Chondrocyte (in vitro differentiated cells): ENCODE data around the gene RNPS1. TPM values are rescaled to one million over a fixed set of nuclear protein-coding genes. Genes with fewer than 3 reads are reported as not detected.
A peak's percentile ranks its signal among the peaks of the same experiment; 100 is the strongest.
"Not testable (repeated sequence)": the region's sequence is repeated elsewhere in the genome, so short reads cannot be mapped to it uniquely, and the experiment has no call there.

ENCODE experiments used
- DNase-seq: peaks from one replicate; pipeline ENCODE4 v3.0.0; 2021; ENCODE audit warnings: mixed read lengths, low spot score
- H3K27ac Mint-ChIP-seq: one replicate; pipeline ENCODE4 v1.8.0; 2021; ENCODE audit warnings: mild to moderate bottlenecking, moderate library complexity, mixed read lengths; ENCODE audit not compliant: unreplicated experiment
- H3K27me3 Mint-ChIP-seq: 2 replicates; pipeline ENCODE4 v1.8.0; 2021; ENCODE audit warnings: low read depth, mixed read lengths
- H3K36me3 Mint-ChIP-seq: 2 replicates; pipeline ENCODE4 v1.8.0; 2021; ENCODE audit warnings: low read depth, mixed read lengths
- H3K4me1 Mint-ChIP-seq: 2 replicates; pipeline ENCODE4 v1.8.0; 2021; ENCODE audit warnings: low read depth, mild to moderate bottlenecking, mixed read lengths
- H3K4me3 Mint-ChIP-seq: one replicate; pipeline ENCODE4 v1.8.0; 2021; ENCODE audit warnings: mild to moderate bottlenecking, moderate library complexity, mixed read lengths; ENCODE audit not compliant: unreplicated experiment
- H3K9me3 Mint-ChIP-seq: 2 replicates; pipeline ENCODE4 v1.8.0; 2021; ENCODE audit warnings: low read depth, mixed read lengths
- CTCF ChIP-seq: fragments of 200-600 bp; sonication (generic); IDR thresholded peaks from 2 replicates; pipeline ENCODE4 v1.5.0; 2021; ENCODE audit warnings: antibody characterized with exemption, mild to moderate bottlenecking, moderate library complexity
- total RNA-seq: library from RNA; stranded (reverse); gene quantifications from 3 replicates; pipeline ENCODE4 v1.2.1, GENCODE V29; 2021

RNPS1 gene
- total RNA-seq, 1 donor from 2014 or later: 109 TPM

DNA sequence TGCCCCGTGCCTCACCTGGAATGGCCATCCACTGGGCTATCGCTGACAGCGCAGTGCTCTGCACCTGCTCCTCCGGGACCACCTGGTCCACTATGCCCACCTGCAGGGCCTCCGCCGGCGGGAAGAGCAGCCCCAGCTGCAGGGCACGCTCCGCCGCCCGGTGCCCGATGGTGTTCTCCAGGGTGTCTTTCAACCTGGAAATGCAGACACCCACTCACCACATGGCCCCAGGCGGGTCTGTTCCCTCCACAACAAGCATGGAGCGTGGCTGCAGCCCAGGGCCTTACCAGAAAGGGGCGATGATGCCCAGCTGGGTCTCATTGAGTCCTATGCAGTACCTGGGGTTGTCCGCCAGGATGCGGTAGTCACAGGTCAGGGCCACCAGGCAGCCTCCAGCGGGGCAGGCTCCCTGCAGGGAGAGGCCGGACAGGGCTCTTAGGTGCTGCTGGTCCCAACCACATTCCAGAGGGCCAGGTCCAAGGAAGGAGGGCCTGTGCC, 24.8 kb downstream of the RNPS1 start:
- peaks cover 5% of the 10 kb centered on the region for H3K36me3 Mint-ChIP-seq
- TF ChIP-seq CTCF: no peak
- H3K9me3 Mint-ChIP-seq: no peaks in the 10 kb centered on the region
- no peaks in the 10 kb centered on the region for H3K4me1 Mint-ChIP-seq
- peak; percentile 92 for DNase-seq
- no peak overlapping the region for H3K4me3 Mint-ChIP-seq
- no peak overlapping the region for H3K27ac Mint-ChIP-seq
- no peaks in the 10 kb centered on the region for H3K27me3 Mint-ChIP-seq

GRCh38 chr16:2242598-2242997, 25.3 kb downstream of the RNPS1 start:
- H3K9me3 Mint-ChIP-seq: no peaks in the 10 kb centered on the region
- no peaks in the 10 kb centered on the region for H3K27me3 Mint-ChIP-seq
- no peak overlapping the region for H3K4me3 Mint-ChIP-seq
- H3K4me1 Mint-ChIP-seq: no peaks in the 10 kb centered on the region
- peaks cover 5% of the 10 kb centered on the region for H3K36me3 Mint-ChIP-seq
- DNase-seq: no peak
- TF ChIP-seq CTCF: no peak
- H3K27ac Mint-ChIP-seq: no peak overlapping the region

- not testable (repeated sequence) for H3K27me3 Mint-ChIP-seq, H3K4me1 Mint-ChIP-seq, H3K27ac Mint-ChIP-seq, H3K4me3 Mint-ChIP-seq, H3K9me3 Mint-ChIP-seq, DNase-seq, H3K36me3 Mint-ChIP-seq
Observed at GRCh38 chr16:2240331-2240730, 27.6 kb downstream of the RNPS1 start.

- Mint-ChIP-seq H3K9me3 (no peaks in the 10 kb centered on the region), H3K27ac (no peak overlapping the region), H3K36me3 (peaks cover 5% of the 10 kb centered on the region), H3K4me1 (no peaks in the 10 kb centered on the region), H3K4me3 (no peak overlapping the region), H3K27me3 (no peaks in the 10 kb centered on the region)
- DNase-seq: no peak
- no peak for TF ChIP-seq CTCF
Observed at GRCh38 chr16:2238838-2239675, 28.9 kb downstream of the RNPS1 start.

DNA sequence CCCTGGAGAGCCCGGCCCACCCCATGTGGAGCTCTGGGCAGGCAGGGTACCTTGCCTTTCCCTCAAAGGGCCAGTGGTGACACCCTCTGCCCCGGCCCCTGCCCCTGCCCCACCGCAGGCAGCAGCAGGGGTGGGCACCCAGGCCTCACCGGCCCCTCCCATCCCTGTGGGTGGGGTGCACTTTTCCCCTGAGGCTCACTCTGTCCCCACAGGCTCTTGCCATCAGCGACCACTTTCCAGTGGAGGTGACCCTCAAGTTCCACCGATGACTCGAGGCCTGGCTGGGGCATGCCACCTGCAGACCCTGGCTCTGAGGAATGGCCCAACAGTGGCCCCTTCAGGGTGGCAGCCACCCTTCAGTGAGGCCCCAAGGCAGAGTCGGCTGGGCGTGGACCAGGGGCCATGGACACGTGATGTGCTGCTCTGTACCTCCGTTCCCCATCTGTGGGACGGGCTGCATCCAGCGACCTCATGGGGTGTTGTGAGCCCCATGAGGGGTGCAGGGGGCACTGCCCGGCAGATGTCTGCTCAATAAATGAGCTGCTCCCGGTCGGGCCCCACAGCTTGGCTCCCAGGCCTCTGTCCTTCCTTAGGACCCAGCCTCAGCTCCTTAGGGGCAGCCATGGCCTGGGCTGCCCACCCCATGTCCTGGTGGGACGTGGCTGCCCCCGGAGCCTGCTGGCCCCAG, 29.6 kb downstream of the RNPS1 start:
- peaks cover 8% of the 10 kb centered on the region for H3K36me3 Mint-ChIP-seq
- no peaks in the 10 kb centered on the region for H3K27me3 Mint-ChIP-seq
- no peak overlapping the region for H3K4me3 Mint-ChIP-seq
- no peak overlapping the region for H3K27ac Mint-ChIP-seq
- H3K4me1 Mint-ChIP-seq: no peaks in the 10 kb centered on the region
- no peak for DNase-seq
- no peaks in the 10 kb centered on the region for H3K9me3 Mint-ChIP-seq
- TF ChIP-seq CTCF: no peak
